Fibroblast of lung (primary cell): Measurements from ENCODE around the gene INSYN1.

Experiments used
- CTCF ChIP-seq, 2 donors: IDR thresholded peaks in 1 of 2; conservative IDR thresholded peaks in 1 of 2; 1 replicate in 1 of 2; 2 replicates in 1 of 2; pipeline ENCODE4 v1.5.1; 2011 to 2012; ENCODE audit warnings: low read length in 2 of 2, control low read depth in 1 of 2, inconsistent platforms in 1 of 2, low read depth in 1 of 2, mild to moderate bottlenecking in 1 of 2
- EZH2 ChIP-seq: IDR thresholded peaks from 2 replicates; pipeline ENCODE4 v1.5.1; 2012; ENCODE audit warnings: low read length, control low read depth, mild to moderate bottlenecking; ENCODE audit errors: missing control alignments

DNA sequence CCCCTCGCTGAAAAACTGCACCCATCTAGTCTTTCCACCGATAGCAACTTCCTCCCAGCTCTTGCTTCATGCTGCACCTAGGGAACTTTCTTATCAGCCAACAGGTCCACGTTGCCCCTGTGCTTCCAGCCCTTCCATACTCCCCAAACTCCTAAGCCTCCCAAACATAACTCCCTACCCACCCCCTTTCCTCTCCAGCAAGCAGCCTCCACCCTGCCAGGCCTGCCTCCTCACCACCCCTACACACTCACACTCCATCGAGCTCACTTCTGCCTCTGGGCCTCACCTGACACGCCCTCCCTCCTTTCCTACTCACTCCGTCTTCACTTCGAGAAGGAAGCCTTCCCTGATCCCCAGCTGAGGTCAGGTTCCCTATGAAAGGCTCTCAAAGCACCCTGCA is 8.1 kb downstream of the INSYN1 start:
- no peak for TF ChIP-seq CTCF (conservative IDR thresholded peaks at IDR 0.05 in 1 of 2, IDR thresholded peaks at IDR 0.05 in 1 of 2; ENCODE audit: low read depth in 1 of 2, low read length in 2 of 2)
- TF ChIP-seq EZH2 = no peak
